ENCODE data around the gene AP2S1.

The AP2S1 gene

DNA sequence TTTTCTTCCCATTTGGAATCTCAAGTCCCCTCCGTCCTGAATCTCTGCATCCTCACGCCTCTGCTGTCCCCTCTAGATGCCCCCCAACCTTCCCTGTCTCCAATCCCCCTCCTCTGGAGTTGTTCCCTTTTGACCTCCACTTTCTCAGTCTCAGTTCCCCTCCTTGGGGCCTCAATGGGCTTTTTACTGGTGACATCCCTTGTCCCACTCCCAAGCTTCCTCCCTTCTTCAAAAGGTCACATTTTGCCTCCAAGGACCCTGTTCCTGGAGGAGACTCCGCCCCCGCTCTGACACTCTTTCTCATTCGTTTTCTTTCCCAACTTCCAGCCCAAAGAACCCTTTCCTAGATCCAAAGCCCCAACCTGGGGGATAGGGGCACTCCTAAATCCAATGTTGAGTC is 1.0 kb downstream of the AP2S1 start:
- in situ Hi-C loops (cut with MboI; ENCODE audit: low sequenced_read_pairs, unreplicated experiment), result loop anchor here (10.0 kb wide), 2 partner anchors 85 to 145 kb away; no protein-coding TSS in a partner anchor

DNA sequence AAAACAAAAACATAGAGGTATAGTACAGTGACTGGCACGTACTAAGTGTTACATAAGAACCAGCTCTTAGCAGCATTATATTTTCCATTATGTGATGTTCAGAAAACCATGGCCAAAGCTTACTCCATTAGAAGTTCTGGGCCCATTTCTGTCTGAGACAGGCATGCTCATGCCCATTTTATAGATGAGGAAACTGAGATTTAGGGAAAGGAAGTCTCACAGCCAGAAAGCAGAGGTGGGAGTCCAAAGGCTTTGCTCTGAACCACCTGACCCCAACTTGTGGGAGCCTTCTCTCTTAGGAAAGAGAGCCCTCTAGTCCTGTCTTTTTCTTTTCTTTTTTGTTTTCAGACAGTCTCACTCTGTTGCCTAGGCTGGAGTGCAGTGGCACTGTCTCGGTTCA is 2.3 kb downstream of the AP2S1 start:
- no peak for DNase-seq (ENCODE audit: low spot score)
- TF ChIP-seq, protein P1, sequence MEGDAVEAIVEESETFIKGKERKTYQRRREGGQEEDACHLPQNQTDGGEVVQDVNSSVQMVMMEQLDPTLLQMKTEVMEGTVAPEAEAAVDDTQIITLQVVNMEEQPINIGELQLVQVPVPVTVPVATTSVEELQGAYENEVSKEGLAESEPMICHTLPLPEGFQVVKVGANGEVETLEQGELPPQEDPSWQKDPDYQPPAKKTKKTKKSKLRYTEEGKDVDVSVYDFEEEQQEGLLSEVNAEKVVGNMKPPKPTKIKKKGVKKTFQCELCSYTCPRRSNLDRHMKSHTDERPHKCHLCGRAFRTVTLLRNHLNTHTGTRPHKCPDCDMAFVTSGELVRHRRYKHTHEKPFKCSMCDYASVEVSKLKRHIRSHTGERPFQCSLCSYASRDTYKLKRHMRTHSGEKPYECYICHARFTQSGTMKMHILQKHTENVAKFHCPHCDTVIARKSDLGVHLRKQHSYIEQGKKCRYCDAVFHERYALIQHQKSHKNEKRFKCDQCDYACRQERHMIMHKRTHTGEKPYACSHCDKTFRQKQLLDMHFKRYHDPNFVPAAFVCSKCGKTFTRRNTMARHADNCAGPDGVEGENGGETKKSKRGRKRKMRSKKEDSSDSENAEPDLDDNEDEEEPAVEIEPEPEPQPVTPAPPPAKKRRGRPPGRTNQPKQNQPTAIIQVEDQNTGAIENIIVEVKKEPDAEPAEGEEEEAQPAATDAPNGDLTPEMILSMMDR (IDR thresholded peaks at IDR 0.05; ENCODE audit: borderline replicate concordance, control extremely low read depth, extremely low read depth, insufficient read depth, missing control alignments), result no peak
- in situ Hi-C loops (cut with MboI; ENCODE audit: low sequenced_read_pairs, unreplicated experiment), result loop anchor here (10.0 kb wide), 1 partner anchor 84 kb away; no protein-coding TSS in a partner anchor

More for the DNA sequence above, 1.0 kb downstream of the AP2S1 start:
- TF ChIP-seq, protein P1 (IDR thresholded peaks at IDR 0.05; ENCODE audit: borderline replicate concordance, control extremely low read depth, extremely low read depth, insufficient read depth, missing control alignments), result no peak
- DNase-seq (ENCODE audit: low spot score), result no peak

DNA sequence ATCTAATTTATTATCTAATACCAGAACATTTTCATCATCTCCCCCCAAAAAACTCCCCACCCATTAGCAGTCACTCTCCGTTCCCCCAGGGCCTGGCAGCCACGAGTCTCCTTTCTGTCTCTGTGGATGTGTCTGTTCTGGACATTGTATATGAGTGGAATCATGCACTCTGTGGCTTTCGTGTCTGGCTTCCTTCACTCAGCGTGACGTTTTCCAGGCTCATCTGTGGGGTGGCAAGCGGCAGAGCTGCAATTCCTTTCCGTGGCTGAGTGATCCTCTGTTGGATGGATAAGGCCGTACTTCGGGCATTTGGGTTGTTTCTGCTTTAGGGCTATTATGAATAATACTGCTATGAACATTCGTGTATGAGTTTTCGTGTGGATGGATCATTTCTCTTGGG is 3.1 kb downstream of the AP2S1 start:
- in situ Hi-C loops (cut with MboI; ENCODE audit: low sequenced_read_pairs, unreplicated experiment), result loop anchor here (10.0 kb wide), 1 partner anchor 83 kb away; no protein-coding TSS in a partner anchor

DNA sequence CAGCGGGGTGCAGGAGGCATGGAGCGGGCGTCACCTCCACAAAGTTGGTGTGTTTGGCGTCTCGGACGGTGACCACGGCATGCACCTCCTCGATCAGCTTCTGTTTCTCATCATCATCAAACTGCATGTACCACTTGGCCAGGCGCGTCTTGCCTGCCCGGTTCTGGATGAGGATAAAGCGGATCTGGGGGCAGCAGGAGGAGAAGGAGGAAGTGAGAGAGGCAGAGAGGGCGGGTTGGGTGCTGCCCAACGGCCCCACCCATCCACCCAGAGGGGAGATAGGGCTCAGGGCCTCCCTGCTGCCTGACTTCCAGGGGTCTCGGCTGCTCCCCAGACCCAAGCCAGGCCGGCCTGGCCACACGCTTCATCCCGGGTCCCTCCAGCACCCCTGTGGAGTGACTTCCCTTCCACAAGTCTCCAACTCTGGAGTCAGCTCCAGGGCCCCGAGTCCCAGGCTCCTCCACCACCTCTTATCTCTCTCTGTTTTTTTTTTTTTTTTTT is 4.6 kb downstream of the AP2S1 start:
- DNase-seq (ENCODE audit: low spot score), result no peak
- in situ Hi-C loops (cut with MboI; ENCODE audit: low sequenced_read_pairs, unreplicated experiment), result loop anchor here (10.0 kb wide), 1 partner anchor 81 kb away; no protein-coding TSS in a partner anchor
- TF ChIP-seq, protein P1 (IDR thresholded peaks at IDR 0.05; ENCODE audit: borderline replicate concordance, control extremely low read depth, extremely low read depth, insufficient read depth, missing control alignments), result no peak

More for the DNA sequence above, 3.1 kb downstream of the AP2S1 start:
- DNase-seq (ENCODE audit: low spot score), result no peak
- TF ChIP-seq, protein P1 (IDR thresholded peaks at IDR 0.05; ENCODE audit: borderline replicate concordance, control extremely low read depth, extremely low read depth, insufficient read depth, missing control alignments), result no peak

DNA sequence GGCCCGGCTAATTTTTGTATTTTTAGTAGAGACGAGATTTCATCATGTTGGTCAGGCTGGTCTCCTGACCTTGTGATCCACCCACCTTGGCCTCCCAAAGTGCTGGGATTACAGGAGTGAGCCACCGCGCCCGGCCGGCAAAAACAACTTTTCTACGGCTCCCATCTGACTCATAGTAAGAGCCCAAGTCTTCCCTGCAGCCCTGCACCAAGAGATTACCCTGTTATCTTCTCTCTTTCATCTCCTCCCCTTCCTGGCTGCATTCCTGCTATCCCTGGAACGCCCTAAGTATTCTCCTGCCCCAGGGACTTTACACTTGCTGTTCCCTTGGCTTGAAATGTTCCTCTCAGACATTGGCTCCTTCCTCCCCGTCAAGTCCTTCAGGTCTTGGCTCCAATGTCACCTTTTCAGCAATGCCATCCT is 6.6 kb downstream of the AP2S1 start:
- TF ChIP-seq, protein P1 (IDR thresholded peaks at IDR 0.05; ENCODE audit: borderline replicate concordance, control extremely low read depth, extremely low read depth, insufficient read depth, missing control alignments), result no peak
- in situ Hi-C loops (cut with MboI; ENCODE audit: low sequenced_read_pairs, unreplicated experiment), result loop anchor here (10.0 kb wide), 1 partner anchor 79 kb away; no protein-coding TSS in a partner anchor
- DNase-seq (ENCODE audit: low spot score), result no peak

DNA sequence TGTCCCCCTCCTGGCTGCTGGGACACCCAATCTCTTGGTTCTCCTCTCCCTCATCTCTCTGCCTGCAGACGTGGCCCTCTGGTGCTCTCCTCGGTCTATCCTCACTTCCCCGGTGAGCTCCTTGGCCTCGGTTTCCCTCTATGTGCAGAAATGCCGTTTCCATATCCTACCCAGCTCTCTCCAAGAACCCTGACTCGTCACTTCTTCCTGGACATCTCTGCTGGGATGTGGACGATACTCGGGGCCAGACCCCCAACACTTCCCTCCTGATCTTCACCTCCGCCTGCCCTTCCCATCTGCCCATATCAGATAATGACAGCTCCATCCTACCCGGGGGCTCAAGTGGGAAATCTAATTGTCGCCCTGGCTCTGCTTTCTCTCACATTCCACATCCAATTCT is 7.9 kb downstream of the AP2S1 start:
- in situ Hi-C loops (cut with MboI; ENCODE audit: low sequenced_read_pairs, unreplicated experiment), result loop anchor here (10.0 kb wide), 1 partner anchor 78 kb away; no protein-coding TSS in a partner anchor
- DNase-seq (ENCODE audit: low spot score), result no peak
- TF ChIP-seq, protein P1 (IDR thresholded peaks at IDR 0.05; ENCODE audit: borderline replicate concordance, control extremely low read depth, extremely low read depth, insufficient read depth, missing control alignments), result no peak
